AG09309 (cell line): Measurements from ENCODE around the gene MRPS31.

Experiments used
- DNase-seq: peaks from one replicate; pipeline ENCODE4 v3.0.0-alpha.2; 2010; ENCODE audit warnings: low read depth
- H3K4me3 ChIP-seq: 2 replicates; pipeline ENCODE4 v1.5.1; 2011; ENCODE audit warnings: mild to moderate bottlenecking, low read depth, low read length, moderate library complexity; ENCODE audit not compliant: control insufficient read depth
- TF ChIP-seq, protein P1 (sequence below): IDR thresholded peaks from 2 replicates; pipeline ENCODE4 v1.5.1; 2011; ENCODE audit warnings: mild to moderate bottlenecking, low read depth, low read length, inconsistent platforms; ENCODE audit not compliant: insufficient read depth, control insufficient read depth; ENCODE audit errors: missing control alignments

MRPS31 gene

DNA sequence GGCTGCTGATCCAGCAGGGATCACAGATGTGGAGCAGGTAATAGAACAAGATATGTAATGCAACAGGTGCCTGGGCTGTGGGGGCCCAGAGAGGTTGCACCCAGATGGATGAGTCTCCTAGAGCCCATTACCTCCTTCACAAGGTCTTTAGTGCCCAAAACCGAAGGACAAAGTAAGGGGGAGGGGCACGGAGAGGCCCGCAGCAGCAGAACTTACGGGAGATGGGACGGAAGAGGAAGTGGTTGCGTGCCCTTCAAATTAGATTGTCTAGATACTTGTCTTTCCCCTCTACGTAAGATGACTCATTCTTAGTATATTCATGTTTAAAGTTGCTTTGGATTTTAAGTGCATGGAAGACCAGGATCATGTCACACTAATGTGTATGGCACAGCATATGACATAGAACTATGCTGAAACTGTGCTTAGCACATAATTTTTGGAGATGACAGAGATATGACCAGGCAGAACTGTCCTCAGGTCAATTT, 5.7 kb upstream of the MRPS31 start:
- DNase-seq: no peak
- TF ChIP-seq, protein P1, sequence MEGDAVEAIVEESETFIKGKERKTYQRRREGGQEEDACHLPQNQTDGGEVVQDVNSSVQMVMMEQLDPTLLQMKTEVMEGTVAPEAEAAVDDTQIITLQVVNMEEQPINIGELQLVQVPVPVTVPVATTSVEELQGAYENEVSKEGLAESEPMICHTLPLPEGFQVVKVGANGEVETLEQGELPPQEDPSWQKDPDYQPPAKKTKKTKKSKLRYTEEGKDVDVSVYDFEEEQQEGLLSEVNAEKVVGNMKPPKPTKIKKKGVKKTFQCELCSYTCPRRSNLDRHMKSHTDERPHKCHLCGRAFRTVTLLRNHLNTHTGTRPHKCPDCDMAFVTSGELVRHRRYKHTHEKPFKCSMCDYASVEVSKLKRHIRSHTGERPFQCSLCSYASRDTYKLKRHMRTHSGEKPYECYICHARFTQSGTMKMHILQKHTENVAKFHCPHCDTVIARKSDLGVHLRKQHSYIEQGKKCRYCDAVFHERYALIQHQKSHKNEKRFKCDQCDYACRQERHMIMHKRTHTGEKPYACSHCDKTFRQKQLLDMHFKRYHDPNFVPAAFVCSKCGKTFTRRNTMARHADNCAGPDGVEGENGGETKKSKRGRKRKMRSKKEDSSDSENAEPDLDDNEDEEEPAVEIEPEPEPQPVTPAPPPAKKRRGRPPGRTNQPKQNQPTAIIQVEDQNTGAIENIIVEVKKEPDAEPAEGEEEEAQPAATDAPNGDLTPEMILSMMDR: no peak
- H3K4me3 ChIP-seq: no peak overlapping the region

DNA sequence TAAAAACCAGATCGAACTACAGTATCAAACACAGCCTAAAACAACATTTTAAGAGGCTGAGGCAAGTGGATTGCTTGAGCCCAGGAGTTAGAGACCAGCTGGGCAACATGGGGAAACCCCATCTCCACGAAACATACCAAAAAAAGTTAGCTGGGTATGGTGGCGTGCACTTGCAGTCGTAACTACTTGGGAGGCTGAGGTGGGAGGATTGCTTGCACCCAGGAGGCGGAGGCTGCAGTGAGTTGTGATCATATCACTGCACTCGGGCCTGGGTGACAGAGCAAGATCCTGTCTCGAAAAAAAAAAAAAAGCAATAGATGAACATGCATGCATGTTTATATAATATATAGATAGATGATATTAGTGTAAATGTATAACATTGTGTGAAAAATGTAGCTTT, 5.2 kb upstream of the MRPS31 start:
- DNase-seq: no peak
- TF ChIP-seq, protein P1: no peak
- no peak overlapping the region for H3K4me3 ChIP-seq

- H3K4me3 ChIP-seq: no peak overlapping the region
- TF ChIP-seq, protein P1: no peak
- DNase-seq: no peak
Observed at GRCh38 chr13:40774672-40775071, 3.7 kb upstream of the MRPS31 start.

DNA sequence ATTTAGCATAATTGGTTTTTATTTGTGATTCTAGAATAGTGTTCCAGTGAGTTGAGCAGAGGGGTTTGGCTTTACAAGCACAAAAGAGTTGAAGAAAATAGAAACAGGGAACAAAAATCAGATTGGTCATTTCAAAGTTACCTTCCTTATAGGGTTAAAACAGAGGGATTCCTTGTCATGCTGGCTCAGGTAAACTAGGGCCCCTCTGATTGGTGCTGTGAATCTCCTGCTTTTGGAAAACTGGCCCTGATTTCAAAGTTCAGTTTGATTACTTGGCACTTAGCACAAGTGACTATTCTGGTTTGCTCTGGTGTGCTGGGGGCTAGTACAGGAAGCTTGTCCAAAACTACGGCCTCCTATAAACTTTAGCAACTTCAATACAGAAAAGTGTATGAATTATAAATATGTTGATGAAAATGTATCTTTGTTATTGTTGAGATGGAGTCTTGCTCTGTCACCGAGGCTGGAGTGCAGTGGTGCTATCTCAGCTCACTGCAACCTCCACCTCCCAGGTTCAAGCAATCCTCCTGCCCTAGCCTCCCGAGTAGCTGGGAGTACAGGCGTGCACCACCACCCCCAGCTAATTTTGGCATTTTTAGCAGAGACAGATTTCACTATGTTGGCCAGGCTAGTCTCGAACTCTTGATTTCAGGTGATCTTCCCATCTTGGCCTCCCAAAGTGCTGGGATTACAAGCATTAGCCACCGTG, 1.9 kb upstream of the MRPS31 start:
- H3K4me3 ChIP-seq: no peak overlapping the region
- TF ChIP-seq, protein P1: no peak
- DNase-seq: no peak

DNA sequence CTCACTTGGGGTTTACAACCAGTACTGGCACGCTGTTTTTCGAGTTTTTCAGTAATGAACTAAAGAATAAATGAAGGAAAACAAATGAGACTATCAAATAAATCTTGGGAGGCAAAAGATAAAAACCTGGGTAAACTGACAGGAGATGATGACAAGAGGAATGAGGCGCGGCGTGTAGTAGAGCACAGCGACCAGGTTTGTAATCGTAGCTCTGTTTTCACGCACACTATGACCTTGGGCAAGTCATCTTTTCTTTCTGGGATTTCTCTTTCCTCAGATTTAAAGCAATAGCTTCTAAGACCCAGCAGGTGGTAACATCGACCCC, 419 bp downstream of the MRPS31 start:
- TF ChIP-seq, protein P1: no peak

GRCh38 chr13:40769970-40770369, 1.0 kb downstream of the MRPS31 start:
- TF ChIP-seq, protein P1: no peak
- no peak for DNase-seq
- H3K4me3 ChIP-seq: peak overlapping the region; percentile 79; the same call in 1 of the 2 replicates

More for the DNA sequence above, 419 bp downstream of the MRPS31 start:
- DNase-seq: no peak
- H3K4me3 ChIP-seq: peak overlapping the region; percentile 79
